ENCODE data around the gene CBARP. TPM values are rescaled to one million over a fixed set of nuclear protein-coding genes. Genes with fewer than 3 reads are reported as not detected.

CBARP gene
- total and polyA plus RNA-seq, 2 donors from 2014 or later, result 1.0 to 1.1 TPM

- H3K9ac ChIP-seq (ENCODE audit: low read length in 3 of 3), result no peak overlapping the region
- DNase-seq, result peak; percentile 81 to 97 (median 90)
- no peak for FAIRE-seq
Observed at GRCh38 chr19:1266129-1266915, 28.5 kb upstream of the CBARP start.

GRCh38 chr19:1265615-1266128 lies 27.9 kb upstream of the CBARP start:
- intact Hi-C loops (cut with DNase I), result no loop called here
- peak overlapping the region; percentile 71 to 81 for H3K27ac ChIP-seq (ENCODE audit: low read depth in 2 of 2, low read length in 2 of 2)
- H3K27me3 ChIP-seq (ENCODE audit: control insufficient read depth, insufficient read depth, low read length), result no peaks in the 10 kb centered on the region
- H3K36me3 ChIP-seq (ENCODE audit: control insufficient read depth in 2 of 3, insufficient read depth in 3 of 3, low read length in 3 of 3), result no peaks in the 10 kb centered on the region
- FAIRE-seq (no peak), DNase-seq (peak in 3 of 5 donors; percentile 62 to 93 (median 82))
- no peaks in the 10 kb centered on the region for H3K9me3 ChIP-seq (ENCODE audit: control insufficient read depth in 2 of 3, insufficient read depth in 1 of 3, low read length in 3 of 3)
- peaks cover 3 to 57% (median 31%) of the 10 kb centered on the region in 3 donors for H3K4me1 ChIP-seq (ENCODE audit: control insufficient read depth in 2 of 3, insufficient read depth in 2 of 3, low read depth in 1 of 3, low read length in 3 of 3)
- H3K9ac ChIP-seq (ENCODE audit: low read length in 3 of 3), result no peak overlapping the region
- peak overlapping the region in 1 of 3 donors; percentile 47 for H3K4me3 ChIP-seq (ENCODE audit: low read length in 3 of 3)
- no peak for TF ChIP-seq CTCF (IDR thresholded peaks at IDR 0.05; ENCODE audit: borderline replicate concordance, extremely low read depth, insufficient read depth)

More at GRCh38 chr19:1266129-1266915, 28.5 kb upstream of the CBARP start:
- H3K4me1 ChIP-seq (ENCODE audit: control insufficient read depth in 2 of 3, insufficient read depth in 2 of 3, low read depth in 1 of 3, low read length in 3 of 3), result peaks cover 3 to 62% (median 35%) of the 10 kb centered on the region in 3 donors
- H3K27me3 ChIP-seq (ENCODE audit: control insufficient read depth, insufficient read depth, low read length), result no peaks in the 10 kb centered on the region
- no peak for TF ChIP-seq CTCF (IDR thresholded peaks at IDR 0.05; ENCODE audit: borderline replicate concordance, extremely low read depth, insufficient read depth)
- H3K9me3 ChIP-seq (ENCODE audit: control insufficient read depth in 2 of 3, insufficient read depth in 1 of 3, low read length in 3 of 3), result no peaks in the 10 kb centered on the region
- intact Hi-C loops (cut with DNase I), result no loop called here
- H3K36me3 ChIP-seq (ENCODE audit: control insufficient read depth in 2 of 3, insufficient read depth in 3 of 3, low read length in 3 of 3), result peaks cover 3 to 5% (median 3%) of the 10 kb centered on the region in 3 donors
- peak overlapping the region; percentile 71 to 81 for H3K27ac ChIP-seq (ENCODE audit: low read depth in 2 of 2, low read length in 2 of 2)
- peak overlapping the region in 1 of 3 donors; percentile 51 for H3K4me3 ChIP-seq (ENCODE audit: low read length in 3 of 3)

GRCh38 chr19:1264801-1265614 lies 27.2 kb upstream of the CBARP start:
- FAIRE-seq, result no peak
- H3K4me3 ChIP-seq (ENCODE audit: low read length in 3 of 3), result no peak overlapping the region
- H3K9ac ChIP-seq (ENCODE audit: low read length in 3 of 3), result no peak overlapping the region

More at GRCh38 chr19:1264801-1265614, 27.2 kb upstream of the CBARP start:
- H3K27me3 ChIP-seq (ENCODE audit: control insufficient read depth, insufficient read depth, low read length), result no peaks in the 10 kb centered on the region
- peak; percentile 74 to 93 (median 83) for DNase-seq
- H3K36me3 ChIP-seq (ENCODE audit: control insufficient read depth in 2 of 3, insufficient read depth in 3 of 3, low read length in 3 of 3), result no peaks in the 10 kb centered on the region
- no peaks in the 10 kb centered on the region for H3K9me3 ChIP-seq (ENCODE audit: control insufficient read depth in 2 of 3, insufficient read depth in 1 of 3, low read length in 3 of 3)
- H3K4me1 ChIP-seq (ENCODE audit: control insufficient read depth in 2 of 3, insufficient read depth in 2 of 3, low read depth in 1 of 3, low read length in 3 of 3), result peaks cover 3 to 57% (median 35%) of the 10 kb centered on the region in 3 donors
- intact Hi-C loops (cut with DNase I), result no loop called here
- peak overlapping the region; percentile 37 to 71 for H3K27ac ChIP-seq (ENCODE audit: low read depth in 2 of 2, low read length in 2 of 2)
- TF ChIP-seq CTCF (IDR thresholded peaks at IDR 0.05; ENCODE audit: borderline replicate concordance, extremely low read depth, insufficient read depth), result no peak

Data from kidney (tissue), 14 donors.